MV-4-11 (cell line): ENCODE results near the gene AKT3.

Experiments used
- DNase-seq: peaks from one replicate; lab custom pipeline; 2025; lab: John Stamatoyannopoulos, UW

AKT3 gene

GRCh38 chr1:243553090-243553489 is 297.0 kb downstream of the AKT3 start:
- DNase-seq: no peak

DNA sequence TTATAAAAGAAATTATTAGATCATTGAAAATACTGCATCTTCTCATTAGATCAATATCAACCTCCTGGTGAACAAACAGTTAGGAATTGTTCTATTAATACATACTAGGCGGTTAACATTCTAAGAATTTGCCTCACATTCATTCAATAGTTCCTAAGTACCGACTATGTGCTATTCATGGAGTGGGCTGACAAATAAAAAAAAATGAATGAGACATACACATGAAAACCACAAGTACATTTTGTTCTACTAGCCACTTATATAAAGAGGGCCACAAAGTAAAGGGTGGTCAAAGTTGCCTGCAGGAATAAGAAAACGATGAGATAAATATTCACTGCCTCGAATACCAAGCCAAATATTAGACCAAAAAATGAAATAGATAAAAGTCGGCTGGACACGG is 299.8 kb downstream of the AKT3 start:
- DNase-seq: no peak

GRCh38 chr1:243549791-243550190 is 300.3 kb downstream of the AKT3 start:
- DNase-seq: no peak

DNA sequence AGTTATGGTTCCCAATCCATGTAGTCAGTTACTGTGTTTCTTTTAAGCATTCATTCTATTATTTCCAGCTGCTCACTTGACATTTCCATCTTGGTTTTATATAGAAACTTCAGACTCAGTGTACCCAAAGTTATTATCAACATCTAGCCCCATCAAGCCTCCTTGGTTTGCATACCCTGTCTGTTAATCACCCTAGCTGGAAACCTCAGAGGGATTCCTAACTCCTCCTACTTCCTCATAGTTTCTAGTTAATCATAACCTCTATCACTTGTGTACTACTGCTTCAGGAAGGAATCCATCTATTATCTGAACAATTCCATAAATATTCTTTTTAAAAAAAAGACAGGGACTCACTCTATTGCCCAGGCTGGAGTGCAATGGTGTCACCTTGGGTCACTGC is 300.9 kb downstream of the AKT3 start:
- DNase-seq: peak; percentile 19

DNA sequence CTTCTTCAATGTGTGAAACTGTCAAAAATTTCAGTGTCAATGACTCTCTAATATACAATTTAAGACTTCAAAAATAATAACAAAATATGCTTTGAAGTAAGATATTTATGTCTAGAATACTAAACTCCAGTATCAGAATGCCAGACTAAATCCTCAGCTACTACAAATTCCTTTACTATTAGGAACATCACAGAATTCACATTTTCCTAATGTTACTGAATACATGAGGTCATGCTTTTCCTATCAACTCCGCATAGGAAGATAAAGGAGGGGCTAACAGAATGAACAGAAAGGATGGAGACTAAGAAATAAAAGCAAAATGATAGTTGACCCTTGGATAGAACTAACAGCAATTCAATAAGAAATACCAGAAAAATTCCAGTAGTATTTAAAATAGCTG is 301.5 kb downstream of the AKT3 start:
- DNase-seq: no peak

GRCh38 chr1:243547891-243548290 is 302.2 kb downstream of the AKT3 start:
- DNase-seq: no peak

- no peak for DNase-seq
Observed at GRCh38 chr1:243546457-243546856, 303.6 kb downstream of the AKT3 start.

DNA sequence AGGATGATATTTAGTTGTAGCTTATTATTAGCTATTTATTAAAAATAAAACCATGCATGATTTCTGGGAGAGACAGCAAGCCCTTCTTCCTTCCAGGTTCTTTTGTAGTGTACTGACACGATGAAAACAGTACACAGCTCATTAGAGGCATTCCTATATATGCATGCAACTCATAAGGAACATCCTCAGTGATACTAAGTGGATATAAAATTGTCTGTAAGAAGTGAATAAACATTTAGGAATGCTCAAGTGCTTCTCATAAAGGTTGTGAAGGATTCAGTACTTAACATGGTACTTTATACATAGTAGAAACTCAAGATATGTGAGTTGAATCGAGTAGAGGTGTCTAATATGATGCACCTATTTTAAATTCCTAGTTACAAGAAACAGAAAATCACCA is 306.5 kb downstream of the AKT3 start:
- DNase-seq: no peak

DNA sequence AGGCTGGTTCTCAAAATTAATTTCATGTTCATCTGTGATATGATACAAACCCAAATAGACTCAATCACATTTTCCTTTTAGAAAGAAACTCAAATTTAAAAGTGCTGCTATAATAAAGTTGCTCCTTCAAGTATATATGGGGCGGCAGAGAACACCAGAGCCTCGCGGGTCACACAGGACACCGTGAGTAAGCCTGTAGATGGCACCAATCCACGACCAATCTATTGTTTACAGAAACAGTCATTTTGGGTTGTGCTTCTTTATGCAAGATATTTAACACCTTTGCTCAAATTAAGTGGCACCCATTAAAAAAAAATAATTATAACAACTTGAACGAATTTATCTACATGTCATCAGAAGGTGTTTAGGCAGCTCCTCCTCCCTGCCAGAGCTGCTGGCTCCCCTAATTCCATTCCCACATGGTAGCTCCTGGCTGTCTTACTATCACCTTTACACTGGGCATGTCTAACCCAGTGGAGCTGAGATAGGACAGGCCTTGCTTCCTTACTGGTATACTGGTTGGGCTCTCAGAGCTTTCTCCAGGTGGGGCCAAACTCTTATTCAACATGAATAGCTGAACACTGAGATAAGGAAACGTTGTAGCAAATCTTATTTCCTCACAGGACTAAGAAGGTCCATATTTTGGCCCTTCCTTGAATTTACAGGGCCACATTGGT is 307.2 kb downstream of the AKT3 start:
- no peak for DNase-seq

GRCh38 chr1:243539636-243540035 is 310.4 kb downstream of the AKT3 start:
- no peak for DNase-seq

DNA sequence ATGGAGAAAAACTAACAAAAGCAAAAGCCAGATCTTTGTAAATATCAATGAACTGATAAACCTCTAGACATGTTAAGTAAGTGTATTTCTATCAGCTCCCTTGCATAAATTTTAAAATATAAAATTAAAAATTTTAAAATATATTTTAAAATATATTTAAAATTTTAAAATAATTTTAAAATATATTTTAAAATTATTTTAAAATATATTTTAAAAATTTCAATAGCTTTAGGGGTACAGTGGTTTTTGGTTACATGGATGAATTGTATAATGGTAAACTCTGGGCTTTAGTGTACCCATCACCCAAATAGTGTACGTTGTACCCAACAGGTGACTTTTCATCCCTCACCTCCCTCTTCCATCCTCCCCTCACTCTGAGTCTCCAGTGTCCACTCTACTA is 315.0 kb downstream of the AKT3 start:
- no peak for DNase-seq

DNA sequence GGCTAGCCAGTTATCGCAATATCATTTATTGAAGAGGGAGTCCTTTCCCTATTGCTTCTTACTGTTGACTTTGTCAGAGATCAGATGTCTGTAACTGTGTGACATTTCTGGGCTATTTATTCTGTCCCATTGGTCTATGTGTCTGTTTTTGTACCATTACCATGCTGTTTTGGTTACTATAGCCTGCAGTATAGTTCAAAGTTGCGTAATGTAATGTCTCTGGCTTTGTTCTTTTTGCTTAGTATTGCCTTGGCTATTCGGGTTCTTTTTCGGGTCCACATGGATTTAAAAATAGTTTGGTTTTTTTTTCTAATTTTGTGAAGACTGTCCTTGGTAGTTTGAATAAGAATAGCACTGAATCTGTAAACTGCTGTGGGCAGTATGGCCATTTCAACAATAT is 320.5 kb downstream of the AKT3 start:
- DNase-seq: no peak

DNA sequence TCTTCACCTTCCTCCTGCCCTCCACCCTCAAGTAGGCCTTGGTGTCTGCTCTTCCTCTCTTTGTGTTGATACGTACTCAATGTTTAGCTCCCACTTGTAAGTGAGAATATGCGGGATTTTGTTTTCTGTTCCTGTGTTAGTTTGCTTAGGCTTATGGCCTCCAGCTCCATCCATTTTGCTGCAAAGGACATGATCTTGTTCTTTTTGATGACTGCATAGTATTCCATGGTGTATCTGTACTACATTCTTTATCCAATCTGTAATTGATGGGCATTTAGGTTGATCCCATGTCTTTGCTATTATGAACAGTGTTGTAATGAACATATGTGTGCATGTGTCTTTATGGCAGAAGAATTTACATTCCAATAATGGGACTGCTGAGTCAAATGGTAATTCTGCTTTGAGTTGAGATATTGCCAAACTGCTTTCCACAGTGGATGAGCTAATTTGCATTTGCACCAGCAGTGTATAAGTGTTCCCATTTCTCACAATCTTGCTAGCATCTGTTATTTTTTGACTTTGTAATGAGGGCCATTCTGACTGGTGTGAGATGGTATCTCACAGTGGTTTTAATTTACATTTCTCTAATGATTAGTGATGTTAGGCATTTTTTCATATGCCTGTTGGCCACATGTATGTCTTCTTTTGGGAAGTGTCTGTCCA is 321.5 kb downstream of the AKT3 start:
- DNase-seq: no peak

DNA sequence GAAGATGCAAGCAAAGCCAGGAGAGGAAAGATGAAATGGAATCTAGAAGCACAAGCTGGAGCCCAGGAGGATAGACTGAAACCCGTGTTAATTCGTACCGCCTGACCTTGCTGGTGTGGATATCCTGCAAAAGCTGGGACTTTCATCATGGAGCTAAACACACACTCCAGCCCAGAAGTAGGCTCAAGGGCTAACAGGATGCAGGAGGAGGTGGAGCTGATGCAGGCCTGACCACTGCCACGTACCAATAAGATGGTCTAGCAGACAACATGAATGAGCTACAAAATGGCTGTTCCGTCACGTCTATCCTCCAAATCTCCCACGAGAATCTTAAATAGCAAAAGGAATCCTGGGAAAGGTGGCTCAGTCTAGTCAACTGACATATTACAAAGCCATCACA is 323.9 kb downstream of the AKT3 start:
- DNase-seq: no peak

DNA sequence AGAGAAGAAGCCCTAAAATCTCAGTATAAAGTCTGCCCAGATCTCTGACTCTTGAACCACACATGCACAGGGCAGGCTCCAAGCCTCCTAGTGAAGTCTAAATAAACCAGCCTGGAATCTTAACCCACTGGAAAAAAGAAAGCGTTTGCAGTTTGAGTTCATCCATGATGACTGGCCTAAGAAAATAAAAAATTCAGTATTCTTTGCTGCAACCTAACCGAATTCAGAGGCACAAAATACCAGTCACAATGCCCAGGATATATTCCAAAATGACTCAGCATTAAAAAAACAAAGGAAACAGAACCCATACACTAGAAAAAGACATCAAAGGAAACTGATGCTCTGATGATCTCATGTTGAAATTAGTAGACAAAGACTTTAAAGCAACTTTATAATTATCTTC is 325.0 kb downstream of the AKT3 start:
- DNase-seq: no peak

DNA sequence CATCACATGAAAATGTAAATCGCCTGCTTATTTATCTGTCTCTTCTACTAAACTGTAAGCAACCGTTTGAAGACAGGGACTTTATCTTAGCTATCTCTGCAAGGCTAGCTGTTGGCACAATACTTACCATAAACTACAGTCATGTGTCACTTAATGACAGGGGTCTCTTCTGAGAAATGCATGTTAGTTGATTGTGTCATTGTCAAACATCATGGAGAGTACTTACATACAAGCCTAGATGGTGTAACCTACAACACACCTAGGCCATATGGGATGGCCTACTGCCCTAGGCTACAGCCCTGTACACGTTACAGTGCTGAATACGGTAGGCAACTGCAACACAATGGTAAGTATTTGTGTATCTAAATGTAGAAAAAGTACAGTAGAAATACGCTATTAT is 326.3 kb downstream of the AKT3 start:
- DNase-seq: no peak

GRCh38 chr1:243520831-243521230 is 329.2 kb downstream of the AKT3 start:
- no peak for DNase-seq

DNA sequence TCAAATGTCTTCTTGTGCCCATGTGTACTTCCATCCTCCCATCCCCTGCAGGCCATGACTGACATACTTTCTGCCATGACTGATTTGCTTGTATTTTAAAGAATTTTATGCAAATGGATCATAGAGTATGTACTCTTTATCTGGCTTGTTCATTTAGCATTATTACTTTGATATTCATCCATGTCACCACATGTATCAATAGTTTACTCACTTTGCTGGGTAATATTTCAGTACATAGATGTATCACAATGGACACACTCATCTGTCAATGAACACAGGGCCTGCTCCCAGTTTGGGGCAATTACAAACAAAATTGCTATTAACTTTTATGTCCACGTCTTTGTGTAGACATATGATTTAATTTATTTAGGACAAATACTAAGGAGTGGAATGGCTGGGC is 335.1 kb downstream of the AKT3 start:
- no peak for DNase-seq

- DNase-seq: no peak
Observed at GRCh38 chr1:243513726-243514491, 336.1 kb downstream of the AKT3 start.

GRCh38 chr1:243510928-243511327 is 339.1 kb downstream of the AKT3 start:
- DNase-seq: no peak

GRCh38 chr1:243508943-243509342 is 341.1 kb downstream of the AKT3 start:
- no peak for DNase-seq

DNA sequence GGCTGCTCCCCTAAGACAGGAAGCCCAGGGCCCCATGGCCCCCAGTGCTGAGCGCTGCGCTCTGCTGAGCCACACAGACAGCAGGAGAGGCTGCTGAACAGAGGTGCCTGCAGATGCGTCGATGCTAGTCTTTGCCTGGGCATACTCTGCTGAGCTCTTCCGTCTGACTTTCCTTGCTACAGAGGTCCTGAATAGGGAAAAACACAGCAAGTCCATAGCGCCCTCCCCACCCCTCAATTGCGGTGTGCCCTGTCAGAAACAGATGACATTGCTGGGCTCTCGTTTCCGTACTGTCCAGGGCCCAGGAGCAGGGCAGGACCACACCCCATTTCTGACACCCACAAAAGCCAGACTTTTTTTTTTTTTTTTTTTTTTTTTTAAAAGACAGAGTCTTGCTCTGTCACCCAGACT is 341.7 kb downstream of the AKT3 start:
- DNase-seq: no peak

- no peak for DNase-seq
Observed at GRCh38 chr1:243507672-243508302, 342.3 kb downstream of the AKT3 start.
